ENCODE results near the gene WDFY4.
A peak's percentile ranks its signal among the peaks of the same experiment; 100 is the strongest.

The WDFY4 gene

DNA sequence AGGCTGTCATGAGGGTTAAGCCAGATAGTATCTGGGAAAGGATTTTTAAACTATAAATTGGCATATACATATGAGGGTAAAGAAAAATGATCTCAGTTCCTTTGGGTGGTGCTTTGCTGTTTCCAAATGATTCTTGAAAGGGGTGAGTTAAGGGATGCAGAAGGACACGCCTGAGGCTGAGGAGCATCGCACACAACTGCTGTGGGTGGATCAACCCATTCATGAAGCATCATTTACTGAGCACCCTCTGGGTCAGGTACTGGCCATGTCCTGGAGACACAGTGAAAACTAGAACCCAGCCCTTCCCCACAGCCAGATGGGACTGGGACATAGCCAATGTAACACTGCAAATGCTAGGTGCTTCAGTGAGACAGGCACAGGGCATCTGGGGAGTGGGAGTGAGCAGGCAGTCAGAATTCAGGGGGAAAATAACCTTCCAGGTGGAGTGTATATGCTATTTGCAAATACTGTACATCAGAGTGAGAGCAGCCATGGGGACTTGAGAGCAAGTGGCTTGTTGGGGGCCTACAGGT is 112.1 kb downstream of the WDFY4 start:
- no peak for DNase-seq

GRCh38 chr10:48797830-48798229 is 113.2 kb downstream of the WDFY4 start:
- DNase-seq: no peak

DNA sequence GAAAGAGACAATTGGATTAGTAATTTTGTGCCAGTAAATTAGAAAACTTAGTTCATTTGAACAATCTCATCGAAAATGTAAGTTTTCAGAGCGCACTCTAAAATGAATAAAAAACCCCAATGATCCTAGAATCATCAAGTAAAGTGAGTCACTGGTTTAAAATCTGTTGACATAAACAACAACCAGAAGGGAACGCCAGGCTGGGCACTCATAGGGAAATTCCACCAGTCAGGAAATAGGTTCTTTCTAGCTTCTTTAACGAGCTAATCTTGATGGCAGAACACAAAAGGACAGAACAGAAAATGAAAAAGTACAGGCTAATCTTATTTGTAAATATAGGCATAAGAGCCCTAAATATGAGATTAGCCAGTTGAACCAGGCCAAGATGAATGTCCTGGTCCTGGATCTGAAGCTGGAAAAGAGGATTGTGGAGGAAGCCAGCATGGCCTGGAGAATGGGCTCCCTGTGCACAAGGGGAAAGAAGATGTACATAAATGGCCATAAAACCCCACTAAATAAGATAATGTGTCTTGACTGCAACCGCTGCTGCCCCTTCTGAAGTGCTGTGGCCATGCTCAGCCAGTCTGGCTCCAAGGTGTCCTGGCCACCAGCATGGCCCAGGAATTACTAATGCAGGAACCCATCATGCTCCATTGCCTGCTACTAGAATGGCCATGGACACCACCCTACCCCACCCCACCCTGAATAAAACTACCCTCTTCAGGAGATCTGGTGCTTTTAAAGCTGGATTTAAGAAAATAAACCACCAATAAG is 114.0 kb downstream of the WDFY4 start:
- no peak for DNase-seq

DNA sequence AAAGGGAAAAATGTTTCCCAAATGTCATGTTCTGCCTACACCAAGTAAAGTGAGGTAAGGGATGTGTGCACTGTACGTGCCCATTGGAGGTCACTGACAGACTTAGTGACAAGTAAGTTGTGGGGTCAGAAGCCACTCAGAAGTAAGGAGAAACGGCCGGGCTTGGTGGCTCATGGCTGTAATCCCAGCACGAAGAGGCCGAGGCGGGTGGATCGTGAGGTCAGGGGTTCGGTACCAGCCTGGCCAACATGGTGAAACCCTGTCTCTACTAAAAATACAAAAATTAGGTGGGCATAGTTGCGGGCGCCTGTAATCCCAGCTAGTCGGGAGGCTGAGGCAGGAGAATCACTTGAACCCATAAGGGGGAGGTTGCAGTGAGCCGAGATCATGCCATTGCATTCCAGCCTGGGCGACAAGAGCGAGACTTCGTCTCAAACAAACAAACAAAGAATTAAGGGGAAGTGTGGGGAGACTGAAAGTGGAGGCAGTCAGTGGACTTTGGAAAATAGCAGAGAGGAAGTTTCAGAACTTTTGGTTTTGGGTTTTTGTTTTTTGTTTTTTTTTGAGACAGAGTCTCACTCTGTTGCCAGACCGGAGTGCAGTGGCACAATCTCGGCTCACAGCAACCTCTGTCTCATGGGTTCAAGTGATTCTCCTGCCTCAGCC is 114.8 kb downstream of the WDFY4 start:
- DNase-seq: no peak

GRCh38 chr10:48800007-48800675 is 115.5 kb downstream of the WDFY4 start:
- DNase-seq: no peak

GRCh38 chr10:48801001-48801421 is 116.3 kb downstream of the WDFY4 start:
- DNase-seq: no peak

DNA sequence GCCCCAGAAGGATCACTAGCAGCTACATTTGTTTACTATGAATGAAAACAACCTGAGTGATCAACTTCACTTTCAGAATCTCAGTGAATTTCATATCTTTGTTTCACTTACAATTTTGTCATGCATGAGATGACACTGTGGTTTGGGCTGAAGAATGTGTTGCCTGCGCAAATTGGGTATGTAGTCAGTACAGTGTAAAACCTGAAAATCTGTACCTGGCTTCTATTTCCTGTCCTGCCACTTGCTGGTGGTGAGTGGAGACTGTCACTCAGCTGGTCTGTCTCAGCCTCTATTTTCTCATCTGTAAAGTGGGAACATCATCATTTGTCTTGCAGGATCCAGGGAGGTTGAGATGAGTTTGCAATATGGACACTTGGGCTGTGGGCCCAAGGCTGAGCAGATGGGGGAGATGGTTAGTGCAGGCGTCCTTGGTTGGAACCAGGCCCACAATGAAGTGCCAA is 118.0 kb downstream of the WDFY4 start:
- DNase-seq: no peak

- DNase-seq: no peak
Measured at GRCh38 chr10:48803801-48804584, 119.3 kb downstream of the WDFY4 start.

GRCh38 chr10:48804740-48805182 is 120.1 kb downstream of the WDFY4 start:
- no peak for DNase-seq

- no peak for DNase-seq
Measured at GRCh38 chr10:48805411-48805810, 120.7 kb downstream of the WDFY4 start.

DNA sequence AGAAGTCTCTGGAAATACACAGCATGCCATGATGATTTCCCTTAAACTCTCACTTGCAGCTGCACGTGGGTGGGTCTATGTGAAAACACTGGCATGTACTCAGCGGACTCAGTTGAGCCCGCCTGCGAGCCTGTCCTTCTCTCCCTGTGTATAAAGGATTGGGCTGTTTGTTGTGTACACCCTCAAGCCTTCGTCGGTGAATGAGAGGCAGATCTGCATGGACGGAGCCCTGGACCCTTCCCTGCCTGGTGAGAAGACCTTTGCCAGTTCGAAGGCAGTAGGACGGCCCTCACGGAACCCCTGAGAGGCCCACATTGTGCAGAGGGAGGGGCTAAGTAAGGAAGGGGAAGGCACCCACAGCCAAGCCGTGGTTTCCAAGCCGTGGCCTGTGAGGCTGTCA is 121.2 kb downstream of the WDFY4 start:
- DNase-seq: no peak

- DNase-seq: no peak
Measured at GRCh38 chr10:48806342-48806741, 121.7 kb downstream of the WDFY4 start.

DNA sequence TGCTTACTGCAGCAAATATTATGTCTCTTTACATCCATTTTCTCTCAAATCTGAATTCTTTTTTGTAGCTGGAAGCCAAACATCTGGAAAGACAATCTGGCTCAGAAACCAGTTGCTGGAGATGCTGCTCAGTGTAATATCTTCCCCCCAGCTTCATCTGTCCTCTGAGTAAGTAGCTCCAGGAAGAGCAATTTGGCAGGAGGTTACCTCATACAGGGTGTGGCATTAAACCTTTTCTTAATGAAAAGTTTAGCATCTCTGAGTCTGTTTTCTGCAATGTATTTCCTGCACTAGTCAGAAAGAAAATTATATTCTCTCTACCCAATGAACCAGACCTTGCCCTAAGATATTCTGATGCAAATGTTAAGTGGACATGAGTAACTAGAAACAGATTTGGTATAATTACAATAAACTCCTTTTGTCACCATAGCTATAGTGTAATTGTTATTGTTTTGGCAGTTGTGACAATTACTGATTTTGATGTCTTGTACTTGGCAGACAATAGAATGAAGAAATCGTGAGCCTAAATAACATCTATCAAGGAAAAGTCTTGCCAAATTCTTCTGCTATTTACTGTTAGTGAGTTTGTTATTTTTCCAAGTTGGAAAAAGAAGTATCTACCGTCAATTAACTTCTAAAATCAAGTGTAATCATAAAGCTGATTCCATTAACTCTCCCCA is 123.3 kb downstream of the WDFY4 start:
- DNase-seq: no peak

GRCh38 chr10:48809261-48809660 is 124.6 kb downstream of the WDFY4 start:
- no peak for DNase-seq

GRCh38 chr10:48811461-48811860 is 126.8 kb downstream of the WDFY4 start:
- no peak for DNase-seq

DNA sequence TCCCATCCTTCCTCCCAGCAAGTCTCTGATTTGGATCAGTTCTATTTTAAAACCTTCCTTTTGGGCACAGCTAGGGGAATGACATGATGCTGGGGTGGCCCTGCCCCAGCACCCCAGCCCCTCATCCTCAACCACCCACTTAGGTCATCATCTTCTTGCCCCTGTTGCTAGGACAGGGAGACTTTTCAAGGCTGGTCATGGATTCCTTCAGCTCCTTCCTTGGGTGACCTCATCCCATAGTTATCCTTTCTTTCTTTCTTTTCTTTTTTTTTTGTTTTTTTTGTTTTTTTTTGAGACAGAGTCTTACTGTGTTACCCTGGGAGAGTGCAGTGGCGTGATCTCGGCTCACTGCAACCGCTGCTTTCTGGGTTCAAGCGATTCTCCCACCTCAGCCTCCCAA is 127.2 kb downstream of the WDFY4 start:
- no peak for DNase-seq

GRCh38 chr10:48813291-48813690 is 128.6 kb downstream of the WDFY4 start:
- DNase-seq: no peak

- no peak for DNase-seq
Measured at GRCh38 chr10:48813825-48814224, 129.2 kb downstream of the WDFY4 start.

DNA sequence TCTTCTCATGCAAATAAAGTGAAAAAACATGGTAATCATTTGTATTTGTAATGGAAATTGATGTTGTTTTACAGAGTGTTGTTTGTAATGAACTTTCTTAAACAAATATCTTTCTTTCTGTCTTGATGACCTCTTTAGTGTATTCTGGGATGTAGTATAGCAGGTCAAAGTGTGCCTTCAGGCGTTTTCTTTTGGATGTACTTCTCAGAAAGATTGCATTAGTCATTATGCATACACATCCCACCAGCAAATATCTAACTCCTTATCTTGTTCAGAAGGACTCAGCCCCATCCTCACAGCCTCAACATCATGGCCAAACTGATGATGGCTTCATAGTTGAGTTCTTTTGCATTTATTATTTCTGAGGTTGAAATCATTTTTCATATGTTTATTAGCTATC is 130.3 kb downstream of the WDFY4 start:
- DNase-seq: peak; percentile 1

DNA sequence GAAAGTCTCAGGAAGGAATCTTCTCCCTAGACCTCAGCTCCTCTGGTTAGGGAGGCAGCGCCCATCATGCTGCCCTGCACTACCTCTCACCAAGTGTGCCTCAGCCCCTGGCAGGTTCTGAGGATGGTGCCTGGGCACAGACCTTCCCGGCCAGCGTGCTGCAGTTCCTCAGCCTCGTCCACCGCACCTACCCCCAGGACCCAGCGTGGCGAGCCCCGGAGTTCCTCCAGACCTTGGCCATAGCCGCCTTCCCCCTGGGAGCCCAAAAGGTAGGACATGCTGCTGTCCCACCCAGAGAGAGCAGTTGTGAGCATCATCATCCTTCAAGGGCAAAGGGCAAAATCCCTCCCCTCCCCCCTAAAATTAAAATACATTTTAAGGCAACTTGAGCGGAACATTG is 132.5 kb downstream of the WDFY4 start:
- no peak for DNase-seq

GRCh38 chr10:48818081-48818480 is 133.4 kb downstream of the WDFY4 start:
- no peak for DNase-seq

GRCh38 chr10:48818861-48819520 is 134.3 kb downstream of the WDFY4 start:
- no peak for DNase-seq

All from NCI-H226 (cell line).